HEK293 (cell line): ENCODE measurements around the gene DDC.
"Not testable (repeated sequence)": the region's sequence is repeated elsewhere in the genome, so short reads cannot be mapped to it uniquely, and the experiment has no call there.

Source experiments
- CTCF ChIA-PET: fragments of 350-600 bp; formaldehyde crosslinking; extraction: SDS; loops from one replicate; lab custom pipeline; 2021; ENCODE audit warnings: antibody characterized with exemption; lab: Yijun Ruan, JAX
- POLR2A ChIA-PET: fragments of 300-600 bp; formaldehyde crosslinking; extraction: SDS; loops from one replicate; lab custom pipeline; 2020; ENCODE audit warnings: antibody characterized with exemption, inconsistent platforms; lab: Yijun Ruan, JAX
- H3K27ac ChIP-seq: fragments of 200-500 bp; sonication (Bioruptor generic); 2 replicates; pipeline ENCODE4 v1.5.1; 2014; ENCODE audit warnings: low read depth, low read length, control low read depth, inconsistent platforms; ENCODE audit errors: extremely low read depth
- H3K36me3 ChIP-seq, 2 experiments: fragments of 200-500 bp in 1 of 2; sonication (Bioruptor generic) in 1 of 2; 1 replicate in 1 of 2; 2 replicates in 1 of 2; pipeline ENCODE4 v1.5.1; 2014 to 2017; ENCODE audit warnings: inconsistent platforms in 2 of 2, low read length in 2 of 2; ENCODE audit not compliant: control insufficient read depth in 2 of 2, insufficient read depth in 1 of 2
- H3K4me1 ChIP-seq: fragments of 200-500 bp; sonication (Bioruptor generic); 2 replicates; pipeline ENCODE4 v1.5.1; 2014; ENCODE audit warnings: mild to moderate bottlenecking, low read length, inconsistent platforms; ENCODE audit not compliant: control insufficient read depth, insufficient read depth
- H3K4me3 ChIP-seq: 2 replicates; pipeline ENCODE4 v1.5.1; 2011; ENCODE audit warnings: low read depth, mild to moderate bottlenecking, control low read depth, low read length, moderate library complexity
- H3K9me3 ChIP-seq: fragments of 200-500 bp; sonication (Bioruptor generic); 2 replicates; pipeline ENCODE4 v1.5.1; 2014; ENCODE audit warnings: low read depth, low read length, inconsistent platforms; ENCODE audit not compliant: control insufficient read depth, insufficient read depth
- GLIS1 ChIP-seq: fragments of 450-650 bp; formaldehyde crosslinking; IDR thresholded peaks from 2 replicates; pipeline ENCODE4 v1.5.1; 2016; ENCODE audit warnings: missing biosample characterization, missing genetic modification characterization
- GLIS2 ChIP-seq: fragments of 450-650 bp; formaldehyde crosslinking; IDR thresholded peaks from 2 replicates; pipeline ENCODE4 v1.5.1; 2016; ENCODE audit warnings: missing biosample characterization, missing genetic modification characterization
- SP7 ChIP-seq: fragments of 450-650 bp; formaldehyde crosslinking; IDR thresholded peaks from 2 replicates; pipeline ENCODE4 v1.5.1; 2016; ENCODE audit warnings: missing biosample characterization, missing genetic modification characterization
- ZNF132 ChIP-seq: fragments of 450-650 bp; formaldehyde crosslinking; IDR thresholded peaks from 2 replicates; pipeline ENCODE4 v1.5.1; 2017; ENCODE audit warnings: missing biosample characterization, missing genetic modification characterization, borderline replicate concordance
- ZNF169 ChIP-seq: fragments of 450-650 bp; formaldehyde crosslinking; IDR thresholded peaks from 2 replicates; pipeline ENCODE4 v1.5.1; 2016; ENCODE audit warnings: missing biosample characterization, missing genetic modification characterization
- ZNF174 ChIP-seq: fragments of 450-650 bp; formaldehyde crosslinking; IDR thresholded peaks from 2 replicates; pipeline ENCODE4 v1.5.0; 2017; ENCODE audit warnings: missing biosample characterization, mild to moderate bottlenecking, missing genetic modification characterization
- ZNF2 ChIP-seq: fragments of 450-650 bp; formaldehyde crosslinking; IDR thresholded peaks from 2 replicates; pipeline ENCODE4 v1.5.1; 2016; ENCODE audit warnings: missing biosample characterization, missing genetic modification characterization
- ZNF302 ChIP-seq: fragments of 450-650 bp; formaldehyde crosslinking; IDR thresholded peaks from 2 replicates; pipeline ENCODE4 v1.5.1; 2016; ENCODE audit warnings: missing biosample characterization, missing genetic modification characterization, low read depth
- ZNF341 ChIP-seq: fragments of 450-650 bp; formaldehyde crosslinking; IDR thresholded peaks from 2 replicates; pipeline ENCODE4; 2016; ENCODE audit warnings: low read depth, missing biosample characterization, missing genetic modification characterization
- ZNF48 ChIP-seq: fragments of 450-650 bp; formaldehyde crosslinking; IDR thresholded peaks from 2 replicates; pipeline ENCODE4 v1.5.1; 2016; ENCODE audit warnings: missing biosample characterization, missing genetic modification characterization
- ZNF571 ChIP-seq: fragments of 450-650 bp; formaldehyde crosslinking; IDR thresholded peaks from 2 replicates; pipeline ENCODE4 v1.5.0; 2017; ENCODE audit warnings: missing biosample characterization, missing genetic modification characterization
- ZNF621 ChIP-seq: fragments of 450-650 bp; formaldehyde crosslinking; IDR thresholded peaks from 2 replicates; pipeline ENCODE4 v1.5.1; 2017; ENCODE audit warnings: missing biosample characterization, missing genetic modification characterization
- ZNF624 ChIP-seq: fragments of 450-650 bp; formaldehyde crosslinking; IDR thresholded peaks from 2 replicates; pipeline ENCODE4 v1.5.1; 2017; ENCODE audit warnings: missing biosample characterization, missing genetic modification characterization
- ZNF677 ChIP-seq: fragments of 450-650 bp; IDR thresholded peaks from 2 replicates; pipeline ENCODE4 v1.5.0; 2018; ENCODE audit warnings: missing biosample characterization, mild to moderate bottlenecking, missing genetic modification characterization, moderate library complexity
- ZNF776 ChIP-seq: fragments of 450-650 bp; formaldehyde crosslinking; IDR thresholded peaks from 2 replicates; pipeline ENCODE4 v1.5.0; 2017; ENCODE audit warnings: missing biosample characterization, missing genetic modification characterization, borderline replicate concordance
- ZNF830 ChIP-seq: fragments of 450-650 bp; IDR thresholded peaks from 2 replicates; pipeline ENCODE4 v1.5.0; 2018; ENCODE audit warnings: missing biosample characterization, missing genetic modification characterization, low read depth, mild to moderate bottlenecking, moderate library complexity
- ZNF843 ChIP-seq: fragments of 450-650 bp; formaldehyde crosslinking; IDR thresholded peaks from 2 replicates; pipeline ENCODE4 v1.5.1; 2016; ENCODE audit warnings: missing biosample characterization, missing genetic modification characterization
- ZSCAN16 ChIP-seq: fragments of 450-650 bp; formaldehyde crosslinking; IDR thresholded peaks from 2 replicates; pipeline ENCODE4 v1.5.1; 2016; ENCODE audit warnings: missing biosample characterization, missing genetic modification characterization
- ZXDB ChIP-seq: fragments of 450-650 bp; formaldehyde crosslinking; IDR thresholded peaks from 2 replicates; pipeline ENCODE4 v1.5.1; 2016; ENCODE audit warnings: missing biosample characterization, missing genetic modification characterization
- TF ChIP-seq, protein P1 (sequence below): fragments of 450-650 bp; formaldehyde crosslinking; IDR thresholded peaks from 2 replicates; pipeline ENCODE4 v1.5.1; 2017; ENCODE audit warnings: missing biosample characterization, mild to moderate bottlenecking, missing genetic modification characterization, moderate library complexity
- TF ChIP-seq, protein P2 (sequence below): fragments of 450-650 bp; formaldehyde crosslinking; IDR thresholded peaks from 2 replicates; pipeline ENCODE4 v1.5.1; 2016; ENCODE audit warnings: missing biosample characterization, missing genetic modification characterization, low read depth
- TF ChIP-seq, protein P3 (sequence below): fragments of 450-650 bp; formaldehyde crosslinking; conservative IDR thresholded peaks from 2 replicates; pipeline ENCODE4 v1.5.1; 2016; ENCODE audit warnings: low read depth, missing biosample characterization, missing genetic modification characterization

The DDC gene

DNA sequence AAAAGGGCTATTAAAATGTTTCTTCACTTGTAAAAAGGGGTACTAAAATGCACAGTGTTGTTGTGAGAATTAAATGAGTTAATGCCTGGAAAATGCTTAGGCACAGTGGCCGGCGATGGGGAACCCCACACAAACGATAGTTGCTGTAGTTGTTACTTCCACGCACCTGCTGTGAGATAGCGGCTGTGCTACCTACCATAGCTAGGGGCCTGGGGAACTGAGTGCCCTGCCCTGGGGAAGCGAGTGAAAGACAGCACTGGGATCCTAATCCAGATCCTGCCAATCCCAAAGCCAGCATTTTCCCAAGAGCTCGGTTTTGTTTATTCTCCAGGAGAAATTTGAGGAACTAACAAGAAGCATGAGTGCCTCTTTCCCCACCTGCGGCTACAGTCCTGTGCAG is 27.8 kb downstream of the DDC start (continued):
- TF ChIP-seq, protein P1, sequence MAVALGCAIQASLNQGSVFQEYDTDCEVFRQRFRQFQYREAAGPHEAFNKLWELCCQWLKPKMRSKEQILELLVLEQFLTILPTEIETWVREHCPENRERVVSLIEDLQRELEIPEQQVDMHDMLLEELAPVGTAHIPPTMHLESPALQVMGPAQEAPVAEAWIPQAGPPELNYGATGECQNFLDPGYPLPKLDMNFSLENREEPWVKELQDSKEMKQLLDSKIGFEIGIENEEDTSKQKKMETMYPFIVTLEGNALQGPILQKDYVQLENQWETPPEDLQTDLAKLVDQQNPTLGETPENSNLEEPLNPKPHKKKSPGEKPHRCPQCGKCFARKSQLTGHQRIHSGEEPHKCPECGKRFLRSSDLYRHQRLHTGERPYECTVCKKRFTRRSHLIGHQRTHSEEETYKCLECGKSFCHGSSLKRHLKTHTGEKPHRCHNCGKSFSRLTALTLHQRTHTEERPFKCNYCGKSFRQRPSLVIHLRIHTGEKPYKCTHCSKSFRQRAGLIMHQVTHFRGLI (tag by site-specific recombination), result no peak

DNA sequence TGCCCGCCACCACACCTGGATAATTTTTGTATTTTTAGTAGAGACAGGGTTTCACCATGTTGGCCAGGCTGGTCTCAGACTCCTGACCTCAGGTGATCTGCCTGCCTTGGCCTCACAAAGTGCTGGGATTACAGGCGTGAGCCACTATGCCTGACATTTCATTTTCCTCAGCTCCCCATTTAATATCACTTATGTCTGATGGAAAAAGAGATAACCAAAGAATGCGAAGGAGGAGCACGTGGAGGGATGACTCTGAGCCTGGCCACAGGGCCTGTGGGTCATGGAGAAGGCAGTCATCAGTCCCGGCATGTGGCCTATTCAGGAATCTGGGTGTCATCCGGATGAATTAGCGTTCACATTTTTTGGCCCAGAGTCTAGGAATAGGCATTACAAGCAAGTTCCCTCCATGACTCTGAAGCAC is 29.9 kb downstream of the DDC start:
- CTCF ChIA-PET, result interaction anchor here (0.7 to 2.7 kb wide), 2 partner anchors 68 to 1376 kb away, joined by 5 to 16 read pairs; no protein-coding TSS in a partner anchor
- POLR2A ChIA-PET, H3K27ac ChIP-seq, H3K9me3 ChIP-seq, H3K4me1 ChIP-seq, H3K36me3 ChIP-seq, H3K4me3 ChIP-seq: not testable (repeated sequence)

DNA sequence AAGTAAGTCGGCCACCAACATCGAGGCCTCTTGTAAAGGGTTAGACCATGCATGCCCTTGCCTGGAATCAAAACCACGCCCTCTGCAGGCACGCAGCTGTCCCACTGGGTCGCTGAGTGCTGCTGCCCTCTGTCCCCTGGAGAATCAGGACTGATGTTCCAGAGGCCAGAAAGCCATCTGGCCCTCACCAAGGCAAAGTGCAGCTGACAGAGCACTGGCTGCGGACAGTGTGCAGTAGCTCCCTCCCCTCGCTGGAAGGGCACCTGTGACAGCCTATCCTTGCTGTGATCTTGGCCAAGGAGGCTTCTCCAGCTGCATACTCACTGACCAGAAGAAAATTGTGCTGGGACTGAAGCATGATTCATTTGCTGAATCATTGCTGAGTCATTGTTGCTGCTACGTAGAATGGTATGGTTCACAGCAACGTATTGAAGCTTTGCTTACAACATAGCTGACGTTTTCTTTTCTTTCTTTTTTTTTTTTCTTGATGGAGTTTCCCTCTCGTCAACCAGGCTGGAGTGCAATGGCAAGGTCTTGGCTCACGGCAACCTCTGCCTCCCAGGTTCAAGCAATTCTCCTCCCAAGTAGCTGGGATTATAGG is 30.4 kb downstream of the DDC start:
- H3K9me3 ChIP-seq, result no peaks in the 10 kb centered on the region
- no peaks in the 10 kb centered on the region for H3K4me1 ChIP-seq
- H3K4me3 ChIP-seq, result no peak overlapping the region
- CTCF ChIA-PET, result interaction anchor here (0.6 to 2.7 kb wide), 4 partner anchors 31 to 1375 kb away, joined by 3 to 16 read pairs (median 6); partner anchors contain the start of gene DDC
- POLR2A ChIA-PET, result no interaction called here
- TF ChIP-seq ZNF174 (tag by site-specific recombination), result no peak
- no peak for TF ChIP-seq ZNF677 (tag by site-specific recombination)
- no peak for TF ChIP-seq ZNF302 (tag by site-specific recombination)
- no peak overlapping the region for H3K27ac ChIP-seq
- H3K36me3 ChIP-seq, result no peaks in the 10 kb centered on the region

DNA sequence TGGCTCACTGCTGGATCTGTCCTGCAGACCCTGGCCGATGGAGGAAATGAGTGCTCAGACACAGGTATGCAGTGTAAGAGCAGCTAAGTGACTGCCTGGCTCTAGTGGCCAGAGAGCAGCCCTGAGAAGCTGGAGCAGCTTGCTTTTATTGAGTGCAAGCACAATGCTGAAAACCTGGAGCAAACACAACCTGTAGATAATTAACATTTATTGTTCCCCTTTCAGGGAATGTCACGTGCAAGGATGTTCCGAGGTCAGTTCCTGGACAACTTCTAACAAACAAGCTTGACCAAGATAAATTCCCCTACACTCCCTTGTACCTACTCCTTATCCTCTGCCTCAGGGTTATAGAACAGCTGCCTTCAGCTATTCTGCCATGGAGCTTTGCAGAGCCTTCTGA is 31.3 kb downstream of the DDC start:
- no peak overlapping the region for H3K4me3 ChIP-seq
- CTCF ChIA-PET, result interaction anchor here (0.7 to 2.7 kb wide), 2 partner anchors 61 to 66 kb away, joined by 3 to 16 read pairs; no protein-coding TSS in a partner anchor
- H3K36me3 ChIP-seq, result no peaks in the 10 kb centered on the region
- no peak for TF ChIP-seq SP7
- no peak for TF ChIP-seq ZNF169 (tag by site-specific recombination)
- TF ChIP-seq ZXDB (tag by site-specific recombination), result no peak
- TF ChIP-seq ZNF621, result no peak
- no peak for TF ChIP-seq ZNF776 (tag by site-specific recombination)
- TF ChIP-seq ZSCAN16 (tag by site-specific recombination), result no peak
- TF ChIP-seq ZNF48 (tag by site-specific recombination), result no peak
- TF ChIP-seq GLIS1, result no peak
- TF ChIP-seq ZNF830 (tag by site-specific recombination), result no peak
- TF ChIP-seq ZNF132 (tag by site-specific recombination), result no peak
- TF ChIP-seq GLIS2 (tag by site-specific recombination), result no peak
- no peak for TF ChIP-seq ZNF174 (tag by site-specific recombination)
- TF ChIP-seq, protein P2, sequence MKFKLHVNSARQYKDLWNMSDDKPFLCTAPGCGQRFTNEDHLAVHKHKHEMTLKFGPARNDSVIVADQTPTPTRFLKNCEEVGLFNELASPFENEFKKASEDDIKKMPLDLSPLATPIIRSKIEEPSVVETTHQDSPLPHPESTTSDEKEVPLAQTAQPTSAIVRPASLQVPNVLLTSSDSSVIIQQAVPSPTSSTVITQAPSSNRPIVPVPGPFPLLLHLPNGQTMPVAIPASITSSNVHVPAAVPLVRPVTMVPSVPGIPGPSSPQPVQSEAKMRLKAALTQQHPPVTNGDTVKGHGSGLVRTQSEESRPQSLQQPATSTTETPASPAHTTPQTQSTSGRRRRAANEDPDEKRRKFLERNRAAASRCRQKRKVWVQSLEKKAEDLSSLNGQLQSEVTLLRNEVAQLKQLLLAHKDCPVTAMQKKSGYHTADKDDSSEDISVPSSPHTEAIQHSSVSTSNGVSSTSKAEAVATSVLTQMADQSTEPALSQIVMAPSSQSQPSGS (tag by site-specific recombination), result no peak
- TF ChIP-seq, protein P3, sequence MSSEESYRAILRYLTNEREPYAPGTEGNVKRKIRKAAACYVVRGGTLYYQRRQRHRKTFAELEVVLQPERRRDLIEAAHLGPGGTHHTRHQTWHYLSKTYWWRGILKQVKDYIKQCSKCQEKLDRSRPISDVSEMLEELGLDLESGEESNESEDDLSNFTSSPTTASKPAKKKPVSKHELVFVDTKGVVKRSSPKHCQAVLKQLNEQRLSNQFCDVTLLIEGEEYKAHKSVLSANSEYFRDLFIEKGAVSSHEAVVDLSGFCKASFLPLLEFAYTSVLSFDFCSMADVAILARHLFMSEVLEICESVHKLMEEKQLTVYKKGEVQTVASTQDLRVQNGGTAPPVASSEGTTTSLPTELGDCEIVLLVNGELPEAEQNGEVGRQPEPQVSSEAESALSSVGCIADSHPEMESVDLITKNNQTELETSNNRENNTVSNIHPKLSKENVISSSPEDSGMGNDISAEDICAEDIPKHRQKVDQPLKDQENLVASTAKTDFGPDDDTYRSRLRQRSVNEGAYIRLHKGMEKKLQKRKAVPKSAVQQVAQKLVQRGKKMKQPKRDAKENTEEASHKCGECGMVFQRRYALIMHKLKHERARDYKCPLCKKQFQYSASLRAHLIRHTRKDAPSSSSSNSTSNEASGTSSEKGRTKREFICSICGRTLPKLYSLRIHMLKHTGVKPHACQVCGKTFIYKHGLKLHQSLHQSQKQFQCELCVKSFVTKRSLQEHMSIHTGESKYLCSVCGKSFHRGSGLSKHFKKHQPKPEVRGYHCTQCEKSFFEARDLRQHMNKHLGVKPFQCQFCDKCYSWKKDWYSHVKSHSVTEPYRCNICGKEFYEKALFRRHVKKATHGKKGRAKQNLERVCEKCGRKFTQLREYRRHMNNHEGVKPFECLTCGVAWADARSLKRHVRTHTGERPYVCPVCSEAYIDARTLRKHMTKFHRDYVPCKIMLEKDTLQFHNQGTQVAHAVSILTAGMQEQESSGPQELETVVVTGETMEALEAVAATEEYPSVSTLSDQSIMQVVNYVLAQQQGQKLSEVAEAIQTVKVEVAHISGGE, result no peak
- TF ChIP-seq ZNF624 (tag by site-specific recombination), result no peak
- no peak for TF ChIP-seq ZNF341
- TF ChIP-seq ZNF843 (tag by site-specific recombination), result no peak
- TF ChIP-seq ZNF571 (tag by site-specific recombination), result no peak
- TF ChIP-seq ZNF2, result no peak
- POLR2A ChIA-PET, result no interaction called here
- H3K27ac ChIP-seq, result no peak overlapping the region
- H3K9me3 ChIP-seq, result no peaks in the 10 kb centered on the region
- H3K4me1 ChIP-seq, result no peaks in the 10 kb centered on the region
